HepG2 (cell line): ENCODE data around the gene TOR4A. TPM values are rescaled to one million over a fixed set of nuclear protein-coding genes. Genes with fewer than 3 reads are reported as not detected.

Experiments used
- ARHGAP35 ChIP-seq: sonication (generic); formaldehyde crosslinking; IDR thresholded peaks from 2 replicates; pipeline ENCODE4 v1.9.0; 2022; ENCODE audit warnings: mild to moderate bottlenecking, inconsistent platforms, moderate library complexity, missing genetic modification reagents, borderline replicate concordance
- BATF2 ChIP-seq: sonication (generic); formaldehyde crosslinking; IDR thresholded peaks from 2 replicates; pipeline ENCODE4 v1.8.0; 2022; ENCODE audit warnings: mild to moderate bottlenecking, missing genetic modification reagents, moderate library complexity
- GTF2F1 ChIP-seq: fragments of 150-350 bp; IDR thresholded peaks from 2 replicates; pipeline ENCODE4 v1.6.1; 2014; ENCODE audit warnings: low read length
- HOXA3 ChIP-seq: sonication (generic); formaldehyde crosslinking; IDR thresholded peaks from 2 replicates; pipeline ENCODE4 v1.5.0; 2020; ENCODE audit warnings: missing genetic modification reagents
- HOXA5 ChIP-seq: sonication (generic); formaldehyde crosslinking; IDR thresholded peaks from 2 replicates; pipeline ENCODE4 v1.4.0; 2020; ENCODE audit warnings: missing genetic modification reagents
- MAF1 ChIP-seq: sonication (generic); formaldehyde crosslinking; IDR thresholded peaks from 2 replicates; pipeline ENCODE4 v1.5.0; 2020; ENCODE audit warnings: missing genetic modification reagents, borderline replicate concordance
- MTF2 ChIP-seq: sonication (generic); formaldehyde crosslinking; IDR thresholded peaks from 2 replicates; pipeline ENCODE4 v1.5.0; 2020; ENCODE audit warnings: missing genetic modification reagents, borderline replicate concordance
- NFKBIZ ChIP-seq: IDR thresholded peaks from 2 replicates; pipeline ENCODE4 v1.6.1; 2018; ENCODE audit warnings: missing genetic modification reagents, missing compliant biosample characterization
- SNAPC5 ChIP-seq: sonication (generic); formaldehyde crosslinking; IDR thresholded peaks from 2 replicates; pipeline ENCODE4 v1.8.1; 2023; ENCODE audit warnings: mild to moderate bottlenecking, missing genetic modification reagents, borderline replicate concordance
- TGIF2 ChIP-seq: IDR thresholded peaks from 2 replicates; pipeline ENCODE4 v1.6.1; 2016; ENCODE audit warnings: control low read depth, missing compliant biosample characterization
- WIZ ChIP-seq: sonication (generic); formaldehyde crosslinking; IDR thresholded peaks from 2 replicates; pipeline ENCODE4 v1.5.1; 2020; ENCODE audit warnings: mild to moderate bottlenecking, missing genetic modification reagents
- ZFP1 ChIP-seq: IDR thresholded peaks from 2 replicates; pipeline ENCODE4 v1.6.1; 2016
- ZFP82 ChIP-seq: sonication (generic); formaldehyde crosslinking; IDR thresholded peaks from 2 replicates; pipeline ENCODE4 v1.5.1; 2020; ENCODE audit warnings: mild to moderate bottlenecking, missing genetic modification reagents, borderline replicate concordance
- ZKSCAN5 ChIP-seq: sonication (generic); formaldehyde crosslinking; IDR thresholded peaks from 2 replicates; pipeline ENCODE4 v1.5.1; 2020; ENCODE audit warnings: mild to moderate bottlenecking, missing genetic modification reagents
- ZNF263 ChIP-seq: sonication (generic); formaldehyde crosslinking; IDR thresholded peaks from 2 replicates; pipeline ENCODE4 v1.4.0; 2020; ENCODE audit warnings: missing genetic modification reagents
- ZNF331 ChIP-seq: sonication (generic); formaldehyde crosslinking; IDR thresholded peaks from 2 replicates; pipeline ENCODE4 v1.4.0; 2020; ENCODE audit warnings: missing genetic modification reagents
- ZNF572 ChIP-seq: sonication (generic); formaldehyde crosslinking; IDR thresholded peaks from 2 replicates; pipeline ENCODE4 v1.5.1; 2020; ENCODE audit warnings: mild to moderate bottlenecking, missing genetic modification reagents
- polyA plus RNA-seq, 8 experiments: library from polyadenylated mRNA; depleted of rRNA in 3 of 8; stranded (reverse) in 7 of 8; unstranded in 1 of 8; fragments of >200 nt; fragmentation: Illumina TruSeq in 4 of 8; extraction: Trizol in 4 of 8; gene quantifications; 2 replicates each; pipeline versions ENCODE4 v1.2.1 to v1.2.3, GENCODE V29; 2011 to 2016; ENCODE audit warnings: low read depth in 4 of 8, missing spikeins in 1 of 8, mixed read lengths in 1 of 8; ENCODE audit not compliant: insufficient read depth in 1 of 8
- total RNA-seq, 5 experiments: library from RNA; depleted of rRNA; stranded (reverse); fragments of >200 nt; fragmentation: Illumina TruSeq; extraction: Trizol; gene quantifications; 2 replicates each; pipeline ENCODE4 v1.2.3, GENCODE V29; 2016; ENCODE audit warnings: low read depth in 1 of 5
- TF ChIP-seq, protein P1 (sequence below): sonication (generic); formaldehyde crosslinking; IDR thresholded peaks from 2 replicates; pipeline ENCODE4 v1.5.0; 2020; ENCODE audit warnings: mild to moderate bottlenecking, missing genetic modification reagents
- TF ChIP-seq, protein P2 (sequence below): sonication (generic); formaldehyde crosslinking; IDR thresholded peaks from 2 replicates; pipeline ENCODE4 v1.4.0; 2020; ENCODE audit warnings: missing genetic modification reagents
- TF ChIP-seq, protein P3 (sequence below): sonication (generic); formaldehyde crosslinking; IDR thresholded peaks from 2 replicates; pipeline ENCODE4 v1.5.1; 2020; ENCODE audit warnings: mild to moderate bottlenecking, missing genetic modification reagents, moderate library complexity
- TF ChIP-seq, protein P4 (sequence below): sonication (generic); formaldehyde crosslinking; IDR thresholded peaks from 2 replicates; pipeline ENCODE4 v1.9.0; 2022; ENCODE audit warnings: low read depth, missing genetic modification reagents

The TOR4A gene
- total and polyA plus RNA-seq, 2 of the 13 experiments (the other 11 are each of a cell fraction or from before 2014, with no cell fraction given), result 11.1 to 14.2 TPM

DNA sequence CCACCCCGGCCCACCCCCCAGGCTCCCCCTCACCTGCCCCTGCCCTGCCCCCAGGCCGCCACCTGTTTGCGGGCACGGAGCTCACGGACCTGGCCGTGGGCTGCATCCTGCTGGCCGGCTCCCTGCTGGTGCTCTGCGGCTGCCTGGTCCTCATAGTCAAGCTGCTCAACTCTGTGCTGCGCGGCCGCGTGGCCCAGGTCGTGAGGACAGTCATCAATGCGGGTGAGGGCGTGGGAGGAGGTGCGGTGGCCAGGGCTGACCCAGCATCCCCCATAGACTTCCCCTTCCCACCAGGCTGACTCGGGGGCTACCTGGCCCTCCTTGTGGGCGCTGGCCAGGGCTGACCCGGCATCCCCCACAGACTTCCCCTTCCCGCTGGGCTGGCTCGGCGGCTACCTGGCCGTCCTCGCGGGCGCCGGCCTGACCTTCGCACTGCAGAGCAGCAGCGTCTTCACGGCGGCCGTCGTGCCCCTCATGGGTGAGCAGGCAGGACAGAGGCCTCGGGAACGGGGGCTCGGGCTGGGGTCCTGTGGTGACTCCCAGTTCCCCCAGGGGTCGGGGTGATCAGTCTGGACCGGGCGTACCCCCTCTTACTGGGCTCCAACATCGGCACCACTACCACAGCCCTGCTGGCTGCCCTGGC lies 43.4 kb upstream of the TOR4A start (continued):
- TF ChIP-seq ZNF572 (CRISPR knock-in tag) (no peak), HOXA3 (0 out of 2 replicates have a peak, but pooled peaks have one; percentile 46), ZKSCAN5 (CRISPR knock-in tag) (no peak), SNAPC5 (no peak), NFKBIZ (CRISPR knock-in tag) (no peak), ZNF331 (CRISPR knock-in tag) (no peak), MAF1 (CRISPR knock-in tag) (no peak), WIZ (CRISPR knock-in tag) (no peak), ARHGAP35 (no peak), ZFP82 (CRISPR knock-in tag) (no peak), ZFP1 (CRISPR knock-in tag) (no peak), BATF2 (CRISPR knock-in tag) (no peak), GTF2F1 (no peak), MTF2 (CRISPR knock-in tag) (no peak), ZNF263 (CRISPR knock-in tag) (0 out of 2 replicates have a peak, but pooled peaks have one; percentile 31), TGIF2 (CRISPR knock-in tag) (no peak), HOXA5 (no peak)
- TF ChIP-seq, protein P1, sequence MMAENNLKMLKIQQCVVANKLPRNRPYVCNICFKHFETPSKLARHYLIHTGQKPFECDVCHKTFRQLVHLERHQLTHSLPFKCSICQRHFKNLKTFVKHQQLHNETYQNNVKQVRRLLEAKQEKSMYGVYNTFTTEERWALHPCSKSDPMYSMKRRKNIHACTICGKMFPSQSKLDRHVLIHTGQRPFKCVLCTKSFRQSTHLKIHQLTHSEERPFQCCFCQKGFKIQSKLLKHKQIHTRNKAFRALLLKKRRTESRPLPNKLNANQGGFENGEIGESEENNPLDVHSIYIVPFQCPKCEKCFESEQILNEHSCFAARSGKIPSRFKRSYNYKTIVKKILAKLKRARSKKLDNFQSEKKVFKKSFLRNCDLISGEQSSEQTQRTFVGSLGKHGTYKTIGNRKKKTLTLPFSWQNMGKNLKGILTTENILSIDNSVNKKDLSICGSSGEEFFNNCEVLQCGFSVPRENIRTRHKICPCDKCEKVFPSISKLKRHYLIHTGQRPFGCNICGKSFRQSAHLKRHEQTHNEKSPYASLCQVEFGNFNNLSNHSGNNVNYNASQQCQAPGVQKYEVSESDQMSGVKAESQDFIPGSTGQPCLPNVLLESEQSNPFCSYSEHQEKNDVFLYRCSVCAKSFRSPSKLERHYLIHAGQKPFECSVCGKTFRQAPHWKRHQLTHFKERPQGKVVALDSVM (CRISPR knock-in tag), result no peak
- TF ChIP-seq, protein P2, sequence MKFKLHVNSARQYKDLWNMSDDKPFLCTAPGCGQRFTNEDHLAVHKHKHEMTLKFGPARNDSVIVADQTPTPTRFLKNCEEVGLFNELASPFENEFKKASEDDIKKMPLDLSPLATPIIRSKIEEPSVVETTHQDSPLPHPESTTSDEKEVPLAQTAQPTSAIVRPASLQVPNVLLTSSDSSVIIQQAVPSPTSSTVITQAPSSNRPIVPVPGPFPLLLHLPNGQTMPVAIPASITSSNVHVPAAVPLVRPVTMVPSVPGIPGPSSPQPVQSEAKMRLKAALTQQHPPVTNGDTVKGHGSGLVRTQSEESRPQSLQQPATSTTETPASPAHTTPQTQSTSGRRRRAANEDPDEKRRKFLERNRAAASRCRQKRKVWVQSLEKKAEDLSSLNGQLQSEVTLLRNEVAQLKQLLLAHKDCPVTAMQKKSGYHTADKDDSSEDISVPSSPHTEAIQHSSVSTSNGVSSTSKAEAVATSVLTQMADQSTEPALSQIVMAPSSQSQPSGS (CRISPR knock-in tag), result no peak
- TF ChIP-seq, protein P3, sequence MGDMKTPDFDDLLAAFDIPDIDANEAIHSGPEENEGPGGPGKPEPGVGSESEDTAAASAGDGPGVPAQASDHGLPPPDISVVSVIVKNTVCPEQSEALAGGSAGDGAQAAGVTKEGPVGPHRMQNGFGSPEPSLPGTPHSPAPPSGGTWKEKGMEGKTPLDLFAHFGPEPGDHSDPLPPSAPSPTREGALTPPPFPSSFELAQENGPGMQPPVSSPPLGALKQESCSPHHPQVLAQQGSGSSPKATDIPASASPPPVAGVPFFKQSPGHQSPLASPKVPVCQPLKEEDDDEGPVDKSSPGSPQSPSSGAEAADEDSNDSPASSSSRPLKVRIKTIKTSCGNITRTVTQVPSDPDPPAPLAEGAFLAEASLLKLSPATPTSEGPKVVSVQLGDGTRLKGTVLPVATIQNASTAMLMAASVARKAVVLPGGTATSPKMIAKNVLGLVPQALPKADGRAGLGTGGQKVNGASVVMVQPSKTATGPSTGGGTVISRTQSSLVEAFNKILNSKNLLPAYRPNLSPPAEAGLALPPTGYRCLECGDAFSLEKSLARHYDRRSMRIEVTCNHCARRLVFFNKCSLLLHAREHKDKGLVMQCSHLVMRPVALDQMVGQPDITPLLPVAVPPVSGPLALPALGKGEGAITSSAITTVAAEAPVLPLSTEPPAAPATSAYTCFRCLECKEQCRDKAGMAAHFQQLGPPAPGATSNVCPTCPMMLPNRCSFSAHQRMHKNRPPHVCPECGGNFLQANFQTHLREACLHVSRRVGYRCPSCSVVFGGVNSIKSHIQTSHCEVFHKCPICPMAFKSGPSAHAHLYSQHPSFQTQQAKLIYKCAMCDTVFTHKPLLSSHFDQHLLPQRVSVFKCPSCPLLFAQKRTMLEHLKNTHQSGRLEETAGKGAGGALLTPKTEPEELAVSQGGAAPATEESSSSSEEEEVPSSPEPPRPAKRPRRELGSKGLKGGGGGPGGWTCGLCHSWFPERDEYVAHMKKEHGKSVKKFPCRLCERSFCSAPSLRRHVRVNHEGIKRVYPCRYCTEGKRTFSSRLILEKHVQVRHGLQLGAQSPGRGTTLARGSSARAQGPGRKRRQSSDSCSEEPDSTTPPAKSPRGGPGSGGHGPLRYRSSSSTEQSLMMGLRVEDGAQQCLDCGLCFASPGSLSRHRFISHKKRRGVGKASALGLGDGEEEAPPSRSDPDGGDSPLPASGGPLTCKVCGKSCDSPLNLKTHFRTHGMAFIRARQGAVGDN (CRISPR knock-in tag), result peak; percentile 83
- TF ChIP-seq, protein P4, sequence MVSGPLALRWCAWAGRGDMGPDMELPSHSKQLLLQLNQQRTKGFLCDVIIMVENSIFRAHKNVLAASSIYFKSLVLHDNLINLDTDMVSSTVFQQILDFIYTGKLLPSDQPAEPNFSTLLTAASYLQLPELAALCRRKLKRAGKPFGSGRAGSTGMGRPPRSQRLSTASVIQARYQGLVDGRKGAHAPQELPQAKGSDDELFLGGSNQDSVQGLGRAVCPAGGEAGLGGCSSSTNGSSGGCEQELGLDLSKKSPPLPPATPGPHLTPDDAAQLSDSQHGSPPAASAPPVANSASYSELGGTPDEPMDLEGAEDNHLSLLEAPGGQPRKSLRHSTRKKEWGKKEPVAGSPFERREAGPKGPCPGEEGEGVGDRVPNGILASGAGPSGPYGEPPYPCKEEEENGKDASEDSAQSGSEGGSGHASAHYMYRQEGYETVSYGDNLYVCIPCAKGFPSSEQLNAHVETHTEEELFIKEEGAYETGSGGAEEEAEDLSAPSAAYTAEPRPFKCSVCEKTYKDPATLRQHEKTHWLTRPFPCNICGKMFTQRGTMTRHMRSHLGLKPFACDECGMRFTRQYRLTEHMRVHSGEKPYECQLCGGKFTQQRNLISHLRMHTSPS (CRISPR knock-in tag), result no peak
